C4-2B (cell line): Measurements from ENCODE around the gene CYP19A1.

Experiments
- ZFX ChIP-seq: fragments of 450-650 bp; IDR thresholded peaks from 2 replicates; pipeline ENCODE4 v1.6.1; 2017
- TF ChIP-seq, protein P1 (sequence below): fragments of 450-650 bp; conservative IDR thresholded peaks from 2 replicates; pipeline ENCODE4 v1.5.1; 2017; ENCODE audit warnings: mild to moderate bottlenecking

GRCh38 chr15:51181221-51181620 lies 157.2 kb downstream of the CYP19A1 start:
- TF ChIP-seq, protein P1, sequence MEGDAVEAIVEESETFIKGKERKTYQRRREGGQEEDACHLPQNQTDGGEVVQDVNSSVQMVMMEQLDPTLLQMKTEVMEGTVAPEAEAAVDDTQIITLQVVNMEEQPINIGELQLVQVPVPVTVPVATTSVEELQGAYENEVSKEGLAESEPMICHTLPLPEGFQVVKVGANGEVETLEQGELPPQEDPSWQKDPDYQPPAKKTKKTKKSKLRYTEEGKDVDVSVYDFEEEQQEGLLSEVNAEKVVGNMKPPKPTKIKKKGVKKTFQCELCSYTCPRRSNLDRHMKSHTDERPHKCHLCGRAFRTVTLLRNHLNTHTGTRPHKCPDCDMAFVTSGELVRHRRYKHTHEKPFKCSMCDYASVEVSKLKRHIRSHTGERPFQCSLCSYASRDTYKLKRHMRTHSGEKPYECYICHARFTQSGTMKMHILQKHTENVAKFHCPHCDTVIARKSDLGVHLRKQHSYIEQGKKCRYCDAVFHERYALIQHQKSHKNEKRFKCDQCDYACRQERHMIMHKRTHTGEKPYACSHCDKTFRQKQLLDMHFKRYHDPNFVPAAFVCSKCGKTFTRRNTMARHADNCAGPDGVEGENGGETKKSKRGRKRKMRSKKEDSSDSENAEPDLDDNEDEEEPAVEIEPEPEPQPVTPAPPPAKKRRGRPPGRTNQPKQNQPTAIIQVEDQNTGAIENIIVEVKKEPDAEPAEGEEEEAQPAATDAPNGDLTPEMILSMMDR: no peak
- TF ChIP-seq ZFX: no peak
